ENCODE results near the gene CCSER1. TPM values are rescaled to one million over a fixed set of nuclear protein-coding genes. Genes with fewer than 3 reads are reported as not detected.

CCSER1 gene
- total and polyA plus RNA-seq, 8 donors, result 2.0 to 9.0 (median 4.2) TPM

DNA sequence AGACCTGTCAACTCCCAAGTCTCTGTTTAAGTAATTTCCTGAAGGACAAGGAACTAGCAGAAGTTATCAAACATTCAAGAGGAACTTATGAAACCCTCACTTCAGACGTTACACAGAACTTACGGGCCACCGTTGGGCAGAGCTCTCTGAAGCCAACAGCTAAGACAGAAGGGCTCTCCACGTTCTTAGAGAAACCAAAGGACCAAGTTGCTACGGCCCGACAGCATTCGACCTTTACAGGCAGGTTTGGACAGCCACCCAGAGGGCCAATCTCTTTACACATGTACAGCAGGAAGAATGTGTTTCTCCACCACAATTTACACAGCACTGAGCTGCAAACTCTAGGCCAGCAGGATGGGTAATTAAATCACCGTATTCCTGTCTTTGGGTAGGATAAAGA lies 1471.5 kb downstream of the CCSER1 start:
- Histone ChIP-seq H3K27me3 (no peaks in the 10 kb centered on the region), H3K4me1 (no peaks in the 10 kb centered on the region), H3K27ac (no peak overlapping the region), H3K4me3 (no peak overlapping the region), H3K9me3 (no peaks in the 10 kb centered on the region), H3K36me3 (no peaks in the 10 kb centered on the region)
- ATAC-seq (no peak), DNase-seq (no peak)
- intact Hi-C loops (cut with DNase I), result no loop called here
- TF ChIP-seq, protein P1, sequence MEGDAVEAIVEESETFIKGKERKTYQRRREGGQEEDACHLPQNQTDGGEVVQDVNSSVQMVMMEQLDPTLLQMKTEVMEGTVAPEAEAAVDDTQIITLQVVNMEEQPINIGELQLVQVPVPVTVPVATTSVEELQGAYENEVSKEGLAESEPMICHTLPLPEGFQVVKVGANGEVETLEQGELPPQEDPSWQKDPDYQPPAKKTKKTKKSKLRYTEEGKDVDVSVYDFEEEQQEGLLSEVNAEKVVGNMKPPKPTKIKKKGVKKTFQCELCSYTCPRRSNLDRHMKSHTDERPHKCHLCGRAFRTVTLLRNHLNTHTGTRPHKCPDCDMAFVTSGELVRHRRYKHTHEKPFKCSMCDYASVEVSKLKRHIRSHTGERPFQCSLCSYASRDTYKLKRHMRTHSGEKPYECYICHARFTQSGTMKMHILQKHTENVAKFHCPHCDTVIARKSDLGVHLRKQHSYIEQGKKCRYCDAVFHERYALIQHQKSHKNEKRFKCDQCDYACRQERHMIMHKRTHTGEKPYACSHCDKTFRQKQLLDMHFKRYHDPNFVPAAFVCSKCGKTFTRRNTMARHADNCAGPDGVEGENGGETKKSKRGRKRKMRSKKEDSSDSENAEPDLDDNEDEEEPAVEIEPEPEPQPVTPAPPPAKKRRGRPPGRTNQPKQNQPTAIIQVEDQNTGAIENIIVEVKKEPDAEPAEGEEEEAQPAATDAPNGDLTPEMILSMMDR (IDR thresholded peaks at IDR 0.05), result no peak

DNA sequence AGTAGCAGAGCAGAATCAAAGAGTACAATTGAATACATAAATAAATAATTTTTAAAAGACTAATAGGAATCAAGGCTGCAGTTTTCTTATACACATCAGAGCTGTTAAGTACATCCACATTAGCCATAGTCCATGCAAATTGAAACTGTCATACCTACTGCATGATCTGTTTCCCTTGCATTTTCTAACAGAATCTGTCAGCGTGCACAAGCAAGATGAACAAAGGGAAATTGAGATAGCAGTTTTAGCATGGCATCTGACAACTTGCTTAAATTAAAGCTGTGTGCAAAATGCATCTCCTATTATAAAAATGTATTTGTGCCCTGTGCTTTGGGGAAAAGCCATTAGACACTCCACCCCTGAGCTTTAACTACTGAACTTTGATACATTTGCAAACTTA lies 1473.1 kb downstream of the CCSER1 start:
- no peak overlapping the region for H3K4me3 ChIP-seq
- H3K27ac ChIP-seq, result no peak overlapping the region
- ATAC-seq, result no peak
- intact Hi-C loops (cut with DNase I), result no loop called here
- no peaks in the 10 kb centered on the region for H3K9me3 ChIP-seq
- no peaks in the 10 kb centered on the region for H3K27me3 ChIP-seq
- no peaks in the 10 kb centered on the region for H3K4me1 ChIP-seq
- DNase-seq, result no peak
- TF ChIP-seq, protein P1 (IDR thresholded peaks at IDR 0.05), result no peak
- H3K36me3 ChIP-seq, result no peaks in the 10 kb centered on the region

DNA sequence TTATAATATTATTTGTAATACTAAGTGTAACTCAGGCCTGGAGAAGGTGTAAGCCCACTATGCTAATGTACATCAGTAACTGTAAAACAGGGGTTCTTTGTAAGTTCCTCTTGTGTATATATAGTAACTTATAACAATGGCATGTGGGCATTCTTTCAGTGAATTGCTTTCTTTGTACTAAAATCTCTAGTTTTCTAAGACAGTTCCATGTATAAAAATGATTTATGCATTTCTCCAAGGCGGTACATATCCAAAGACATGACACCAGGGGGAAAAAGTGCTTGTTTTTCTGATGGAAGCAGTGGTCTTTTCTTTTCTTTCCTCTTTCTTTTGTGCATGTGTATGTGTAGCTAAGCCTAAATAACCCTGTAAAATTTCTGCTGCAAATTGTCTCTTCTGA lies 1474.2 kb downstream of the CCSER1 start:
- no peak for ATAC-seq
- Histone ChIP-seq H3K27me3 (no peaks in the 10 kb centered on the region), H3K9me3 (no peaks in the 10 kb centered on the region), H3K4me1 (no peaks in the 10 kb centered on the region), H3K27ac (no peak overlapping the region), H3K4me3 (no peak overlapping the region), H3K36me3 (no peaks in the 10 kb centered on the region)
- intact Hi-C loops (cut with DNase I), result no loop called here
- TF ChIP-seq, protein P1 (IDR thresholded peaks at IDR 0.05), result no peak
- DNase-seq, result no peak

DNA sequence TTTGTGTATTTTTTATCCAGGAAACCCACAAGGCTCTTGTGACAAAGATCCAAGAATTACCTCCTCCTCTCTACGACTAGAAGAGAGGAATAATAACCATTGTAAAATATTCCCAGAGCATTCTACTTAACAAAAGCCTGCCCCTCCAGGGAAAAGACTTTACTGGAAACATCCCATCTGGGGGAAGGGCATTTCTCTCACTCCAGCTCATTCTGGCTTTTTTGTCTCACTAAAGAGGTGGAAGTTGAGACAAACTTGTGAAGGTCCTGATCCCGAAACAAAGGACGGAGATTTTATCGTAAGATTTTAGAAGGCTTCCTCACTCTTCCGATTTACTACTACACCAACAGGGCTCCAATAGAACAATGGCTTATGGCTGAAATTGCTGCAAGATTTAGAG lies 1484.6 kb downstream of the CCSER1 start:
- Histone ChIP-seq H3K36me3 (no peaks in the 10 kb centered on the region), H3K4me3 (no peak overlapping the region), H3K9me3 (no peaks in the 10 kb centered on the region), H3K27me3 (no peaks in the 10 kb centered on the region), H3K4me1 (no peaks in the 10 kb centered on the region), H3K27ac (no peak overlapping the region)
- intact Hi-C loops (cut with DNase I), result no loop called here
- TF ChIP-seq, protein P1 (IDR thresholded peaks at IDR 0.05), result no peak
- no peak for ATAC-seq
- no peak for DNase-seq

DNA sequence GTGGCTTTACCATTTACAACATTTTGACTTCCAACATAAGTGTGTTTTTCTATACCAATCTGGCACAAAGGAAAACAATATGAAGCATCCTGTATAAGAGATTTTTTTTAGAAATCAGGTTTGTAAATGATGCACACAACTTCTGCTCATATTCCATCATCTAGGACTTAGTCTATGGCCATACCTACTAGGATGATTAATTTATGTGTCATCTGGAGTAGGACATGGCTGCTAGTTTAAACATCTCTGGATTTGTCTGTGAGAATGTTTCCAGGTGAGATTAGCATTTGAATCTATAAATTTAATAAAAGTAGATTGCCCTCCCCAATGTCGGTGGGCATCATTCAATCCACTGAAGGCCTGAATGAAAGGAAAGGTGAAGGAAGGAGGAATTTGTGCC lies 1493.8 kb downstream of the CCSER1 start:
- no peaks in the 10 kb centered on the region for H3K27me3 ChIP-seq
- DNase-seq, result no peak
- intact Hi-C loops (cut with DNase I), result no loop called here
- H3K4me1 ChIP-seq, result no peaks in the 10 kb centered on the region
- H3K27ac ChIP-seq, result no peak overlapping the region
- TF ChIP-seq, protein P1 (IDR thresholded peaks at IDR 0.05), result no peak
- no peak overlapping the region for H3K4me3 ChIP-seq
- no peak for ATAC-seq
- H3K36me3 ChIP-seq, result no peaks in the 10 kb centered on the region
- peaks cover 0 to 3% of the 10 kb centered on the region in 2 donors for H3K9me3 ChIP-seq
